Heart left ventricle (tissue), 16 donors: ENCODE results near the gene ARRDC1. TPM values are rescaled to one million over a fixed set of nuclear protein-coding genes. Genes with fewer than 3 reads are reported as not detected.
A peak's percentile ranks its signal among the peaks of the same experiment; 100 is the strongest.

Experiments used
- ATAC-seq, 4 donors: fragments of 200-7000 bp; cut with Tn5 transposase; one replicate each; pipeline ENCODE4 v1.9.1; 2020 to 2022; ENCODE audit warnings: moderate library complexity in 4 of 4, mild to moderate bottlenecking in 3 of 4, moderate number of reproducible peaks in 1 of 4
- DNase-seq, 5 donors: peaks; one replicate each; pipeline ENCODE4 v3.0.0-alpha.2; 2020
- H3K27ac ChIP-seq, 12 donors: fragments of 200-600 bp; sonication (generic) in 4 of 12; one replicate each; pipeline versions ENCODE4 v1.5.0 to v1.8.0; 2016 to 2022; ENCODE audit warnings: mild to moderate bottlenecking in 2 of 12
- H3K27me3 ChIP-seq, 9 donors: fragments of 200-600 bp; sonication (generic) in 2 of 9; one replicate each; pipeline versions ENCODE4 v1.5.1 to v1.8.0; 2016 to 2022; ENCODE audit warnings: mild to moderate bottlenecking in 3 of 9
- H3K36me3 ChIP-seq, 9 donors: fragments of 200-600 bp; sonication (generic) in 2 of 9; one replicate each; pipeline versions ENCODE4 v1.5.0 to v1.8.0; 2018 to 2022; ENCODE audit warnings: mild to moderate bottlenecking in 2 of 9
- H3K4me1 ChIP-seq, 12 donors: fragments of 200-600 bp; sonication (generic) in 4 of 12; one replicate each; pipeline versions ENCODE4 v1.5.0 to v1.8.0; 2016 to 2022; ENCODE audit warnings: mild to moderate bottlenecking in 3 of 12
- H3K4me3 ChIP-seq, 12 donors: fragments of 200-600 bp; sonication (generic) in 4 of 12; one replicate each; pipeline versions ENCODE4 v1.5.0 to v1.8.0; 2017 to 2022; ENCODE audit warnings: mild to moderate bottlenecking in 9 of 12, moderate library complexity in 4 of 12
- H3K9me3 ChIP-seq, 12 donors: fragments of 200-600 bp; sonication (generic) in 4 of 12; one replicate each; pipeline versions ENCODE4 v1.5.0 to v1.8.0; 2016 to 2022; ENCODE audit warnings: mild to moderate bottlenecking in 1 of 12
- POLR2A ChIP-seq, 2 donors: fragments of 450-650 bp; IDR thresholded peaks; one replicate each; pipeline ENCODE4 v1.6.1; 2017; ENCODE audit warnings: antibody characterized with exemption in 2 of 2, mild to moderate bottlenecking in 2 of 2, moderate library complexity in 2 of 2
- WGBS, 4 donors: extraction: QIAGEN DNeasy Blood & Tissue Kit in 2 of 4; methylation state at CpG; one replicate each; pipeline versions ENCODE4 v1.1.5 to v1.1.7; 2013 to 2018; 5-methylcytosine and 5-hydroxymethylcytosine counted together
- intact Hi-C, 10 donors: fragments of 100-400 bp; cut with DNase I; formaldehyde crosslinking; loops; one replicate each; pipeline versions ENCODE4 v1.11.1 to v1.14.2; 2022
- polyA plus RNA-seq, 2 donors: library from polyadenylated mRNA; stranded (reverse); fragments of 200-250 nt; gene quantifications; one replicate each; pipeline ENCODE4 v1.2.3, GENCODE V29; 2013
- total RNA-seq, 9 donors: library from RNA; depleted of rRNA in 2 of 9; stranded (reverse); fragments of >200 nt in 2 of 9; fragmentation: NEBNext Ultra II Directional in 3 of 9; extraction: Animal tissue kit (Norgen Biotek cat#: 25700) in 3 of 9; gene quantifications; one replicate each; pipeline versions ENCODE4 v1.1.0 to v1.2.4, GENCODE V29; 2016 to 2023
- TF ChIP-seq, protein P1 (sequence below), 12 donors: fragments of 200-600 bp; sonication (generic) in 4 of 12; IDR thresholded peaks; one replicate each; pipeline versions ENCODE4 v1.5.0 to v1.8.0; 2018 to 2022; ENCODE audit warnings: antibody characterized with exemption in 12 of 12, mild to moderate bottlenecking in 5 of 12
- donor health status: ischemic (EF 13 %, LVEDD 7.1; RV severe dilation, severe dysfunction).
- donor health status: healthy with polysubstance abuse.
- donor health status: DM: no; HTN: yes; CAD: no.
- donor health status: DM: no; HTN: no; CAD: no.
- donor health status: ischemic (EF 25% LVEDD 6.9; RV normal size, moderate dysfunction).
- donor health status: ischemic (EF 25% LVEDD 5.7; RV mildly dilated, moderate dysfunction).
- donor health status: healthy.
- donor health status: DM: yes; HTN: yes; CAD: no.
- donor health status: ischemic (EF 35%, LVEDD 5.7; RV mildly dilated, moderate dysfunction).
- donor health status: nonischemic (EF 11% LVEDD 7.7; RV severe dilation, severe dysfunction).
- donor health status: DM: yes; HTN: yes; CAD: no.
- donor health status: PGD.
- donor health status: ischemic (EF 29% LVEDD 5.4; RV normal size, mild dysfunction).
- donor health status: nonischemic (EF 23%, LVEDD 6.1; RV moderate dilation, normal function).

The ARRDC1 gene
- total and polyA plus RNA-seq, 11 donors, result 14.1 to 43.6 (median 23.2) TPM

DNA sequence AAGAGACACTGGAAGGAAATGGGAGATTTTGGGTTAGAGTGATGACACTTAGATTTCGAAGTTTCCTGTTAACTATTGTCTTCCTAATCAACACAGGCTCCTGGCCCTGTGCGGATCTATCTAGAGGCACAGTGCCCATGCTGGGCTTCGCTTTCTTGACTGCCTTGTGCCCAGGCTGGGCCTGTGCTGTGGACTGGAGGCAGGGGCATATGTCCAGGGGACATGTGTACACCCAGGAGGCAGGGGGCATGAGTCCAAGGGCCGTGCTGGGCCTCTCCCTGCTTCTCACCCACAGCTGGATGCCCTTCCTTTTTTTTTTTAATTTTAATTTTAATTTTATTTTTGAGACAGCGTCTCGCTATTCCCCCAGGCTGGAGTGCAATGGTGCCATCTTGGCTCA lies 50.9 kb downstream of the ARRDC1 start:
- Histone ChIP-seq H3K27me3 (no peaks in the 10 kb centered on the region), H3K9me3 (no peaks in the 10 kb centered on the region), H3K27ac (no peak overlapping the region), H3K4me3 (no peak overlapping the region), H3K36me3 (peaks cover 0 to 41% (median 17%) of the 10 kb centered on the region in 9 donors), H3K4me1 (peaks cover 0 to 7% (median 0%) of the 10 kb centered on the region in 12 donors)
- WGBS, 4 donors, result 94 to 98% (median 95%) methylated on average over 6 of the region's 6 CpGs
- intact Hi-C loops, result no loop called here
- no peak for DNase-seq
- no peak for TF ChIP-seq POLR2A (IDR thresholded peaks at IDR 0.05)
- TF ChIP-seq, protein P1, sequence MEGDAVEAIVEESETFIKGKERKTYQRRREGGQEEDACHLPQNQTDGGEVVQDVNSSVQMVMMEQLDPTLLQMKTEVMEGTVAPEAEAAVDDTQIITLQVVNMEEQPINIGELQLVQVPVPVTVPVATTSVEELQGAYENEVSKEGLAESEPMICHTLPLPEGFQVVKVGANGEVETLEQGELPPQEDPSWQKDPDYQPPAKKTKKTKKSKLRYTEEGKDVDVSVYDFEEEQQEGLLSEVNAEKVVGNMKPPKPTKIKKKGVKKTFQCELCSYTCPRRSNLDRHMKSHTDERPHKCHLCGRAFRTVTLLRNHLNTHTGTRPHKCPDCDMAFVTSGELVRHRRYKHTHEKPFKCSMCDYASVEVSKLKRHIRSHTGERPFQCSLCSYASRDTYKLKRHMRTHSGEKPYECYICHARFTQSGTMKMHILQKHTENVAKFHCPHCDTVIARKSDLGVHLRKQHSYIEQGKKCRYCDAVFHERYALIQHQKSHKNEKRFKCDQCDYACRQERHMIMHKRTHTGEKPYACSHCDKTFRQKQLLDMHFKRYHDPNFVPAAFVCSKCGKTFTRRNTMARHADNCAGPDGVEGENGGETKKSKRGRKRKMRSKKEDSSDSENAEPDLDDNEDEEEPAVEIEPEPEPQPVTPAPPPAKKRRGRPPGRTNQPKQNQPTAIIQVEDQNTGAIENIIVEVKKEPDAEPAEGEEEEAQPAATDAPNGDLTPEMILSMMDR (IDR thresholded peaks at IDR 0.05), result no peak
- peak in 1 of 4 donors; percentile 22 for ATAC-seq

GRCh38 chr9:137657606-137658005 lies 52.1 kb downstream of the ARRDC1 start:
- H3K36me3 ChIP-seq, result peaks cover 0 to 29% (median 7%) of the 10 kb centered on the region in 9 donors
- H3K9me3 ChIP-seq, result no peaks in the 10 kb centered on the region
- DNase-seq (no peak), ATAC-seq (no peak)
- peaks cover 0 to 7% (median 0%) of the 10 kb centered on the region in 12 donors for H3K4me1 ChIP-seq
- intact Hi-C loops, result no loop called here
- TF ChIP-seq, protein P1 (IDR thresholded peaks at IDR 0.05), result no peak
- no peak for TF ChIP-seq POLR2A (IDR thresholded peaks at IDR 0.05)
- H3K27me3 ChIP-seq, result no peaks in the 10 kb centered on the region
- H3K27ac ChIP-seq, result no peak overlapping the region
- H3K4me3 ChIP-seq, result no peak overlapping the region
- 82 to 88% (median 84%) methylated on average over 2 of the region's 2 CpGs for WGBS, 4 donors

DNA sequence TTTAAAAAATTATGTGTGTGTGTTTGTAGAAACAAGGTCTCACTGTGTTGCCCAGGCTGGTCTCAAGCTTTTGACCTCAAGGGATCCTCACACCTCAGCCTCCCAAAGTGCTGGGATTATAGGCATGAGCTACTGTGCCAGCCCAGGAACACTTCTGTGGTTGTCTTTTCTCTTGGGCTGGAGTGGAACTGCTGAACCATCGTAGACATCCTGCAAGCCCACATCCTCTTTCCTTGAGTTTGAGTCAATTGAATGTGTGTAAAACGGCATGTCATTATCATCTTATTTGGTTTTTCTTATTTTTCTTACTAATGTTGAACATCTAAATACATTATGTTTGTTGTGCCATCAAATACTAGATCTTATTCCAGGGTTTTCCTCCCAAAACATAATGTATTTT lies 53.3 kb downstream of the ARRDC1 start:
- ATAC-seq (no peak), DNase-seq (no peak)
- no peaks in the 10 kb centered on the region for H3K9me3 ChIP-seq
- peaks cover 0 to 7% (median 0%) of the 10 kb centered on the region in 12 donors for H3K4me1 ChIP-seq
- H3K27me3 ChIP-seq, result no peaks in the 10 kb centered on the region
- peaks cover 0 to 19% (median 8%) of the 10 kb centered on the region in 9 donors for H3K36me3 ChIP-seq
- no peak overlapping the region for H3K27ac ChIP-seq
- intact Hi-C loops, result no loop called here
- no peak overlapping the region for H3K4me3 ChIP-seq
- TF ChIP-seq, protein P1 (IDR thresholded peaks at IDR 0.05), result no peak
- TF ChIP-seq POLR2A (IDR thresholded peaks at IDR 0.05), result no peak
- 81 to 88% (median 86%) methylated on average over 2 of the region's 2 CpGs for WGBS, 4 donors

DNA sequence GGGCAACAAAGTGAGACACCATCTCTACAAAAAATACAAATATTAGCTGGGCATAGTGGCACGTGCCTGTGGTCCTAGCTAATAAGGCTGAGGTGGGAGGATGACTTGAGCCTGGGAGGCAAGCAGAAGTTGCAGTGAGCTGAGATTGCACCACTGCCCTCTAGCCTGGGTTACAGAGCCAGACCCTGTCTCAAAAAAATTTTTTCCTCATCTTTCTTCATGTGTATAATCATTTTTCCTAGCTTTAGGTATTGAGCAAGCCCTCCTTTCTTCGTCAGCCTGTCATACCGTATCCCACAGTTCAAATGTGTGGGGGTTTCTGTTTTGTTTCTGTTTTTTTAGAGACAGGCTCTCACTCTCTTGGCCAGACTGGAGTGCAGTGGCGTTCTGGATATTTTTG lies 54.7 kb downstream of the ARRDC1 start:
- intact Hi-C loops, result no loop called here

More for the DNA sequence above, 54.7 kb downstream of the ARRDC1 start:
- TF ChIP-seq POLR2A (IDR thresholded peaks at IDR 0.05), result no peak
- TF ChIP-seq, protein P1 (IDR thresholded peaks at IDR 0.05), result no peak
- ATAC-seq (no peak), DNase-seq (no peak)
- Histone ChIP-seq H3K4me1 (peaks cover 0 to 9% (median 1%) of the 10 kb centered on the region in 12 donors), H3K27me3 (no peaks in the 10 kb centered on the region), H3K27ac (no peak overlapping the region), H3K9me3 (no peaks in the 10 kb centered on the region), H3K36me3 (peaks cover 0 to 14% (median 7%) of the 10 kb centered on the region in 9 donors), H3K4me3 (no peak overlapping the region)
- WGBS, 4 donors, result 67 to 74% (median 69%) methylated on average over 4 of the region's 4 CpGs
